ENCODE results near the gene PTGER1. TPM values are rescaled to one million over a fixed set of nuclear protein-coding genes. Genes with fewer than 3 reads are reported as not detected.

PTGER1 gene
- total and polyA plus RNA-seq, 2 of the 13 experiments (the other 11 are each of a cell fraction or from before 2014, with no cell fraction given): 0.13 TPM; not detected in 1

DNA sequence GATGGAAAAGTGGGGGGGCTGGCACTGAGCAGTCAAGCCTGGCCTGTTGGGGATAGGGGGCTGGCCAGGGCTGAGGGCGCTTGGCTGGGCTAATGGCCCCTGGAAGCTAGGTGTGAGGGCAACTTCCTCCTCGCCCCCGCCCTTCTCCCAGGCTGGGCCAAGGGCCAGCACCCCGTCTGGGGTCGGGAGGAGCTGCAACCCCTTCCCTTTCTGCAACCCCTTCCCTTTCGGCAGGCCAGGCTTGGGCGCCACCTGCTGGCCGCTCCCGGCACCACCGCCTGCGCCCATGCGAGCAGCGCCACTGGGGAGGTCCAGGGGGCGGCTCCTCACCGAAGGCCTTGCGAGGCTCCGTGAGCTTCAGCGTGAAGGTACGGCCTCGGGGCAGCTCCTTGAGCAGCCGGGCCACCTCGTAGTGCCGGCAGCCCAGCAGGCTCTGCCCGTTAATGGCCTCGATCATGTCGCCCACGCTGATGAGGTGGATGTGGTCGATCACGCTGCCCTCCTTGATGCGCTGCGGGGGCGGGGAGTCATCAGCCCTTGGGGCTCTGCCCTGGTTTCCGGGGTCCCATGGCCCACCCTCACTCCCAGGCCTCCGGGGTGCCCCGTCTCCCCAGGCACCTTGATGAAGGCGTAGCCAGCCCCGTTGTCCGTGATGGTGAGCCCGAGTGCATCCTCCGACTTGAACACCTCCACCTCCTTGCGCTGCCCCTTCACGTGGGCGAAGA, 5.0 kb upstream of the PTGER1 start (continued):
- TF ChIP-seq ZMYM3 (CRISPR knock-in tag; IDR thresholded peaks at IDR 0.05) (no peak), RAD21 (CRISPR knock-in tag; IDR thresholded peaks at IDR 0.05) (peak; percentile 33; the same call in 1 of the 2 replicates), MATR3 (CRISPR knock-in tag; IDR thresholded peaks at IDR 0.05) (no peak), ZNF740 (CRISPR knock-in tag; IDR thresholded peaks at IDR 0.05) (no peak), SP140L (CRISPR knock-in tag; IDR thresholded peaks at IDR 0.05; ENCODE audit: borderline replicate concordance) (no peak), POLR2AphosphoS5 (IDR thresholded peaks at IDR 0.05; ENCODE audit: low read depth, low read length) (no peak), TGIF2 (CRISPR knock-in tag; IDR thresholded peaks at IDR 0.05) (no peak), ZFY (CRISPR knock-in tag; IDR thresholded peaks at IDR 0.05) (no peak), CC2D1A (CRISPR knock-in tag; IDR thresholded peaks at IDR 0.05) (no peak), ATAD3A (CRISPR knock-in tag; IDR thresholded peaks at IDR 0.05) (no peak), PITX1 (CRISPR knock-in tag; IDR thresholded peaks at IDR 0.05) (no peak), SOX5 (CRISPR knock-in tag; IDR thresholded peaks at IDR 0.05; ENCODE audit: borderline replicate concordance) (no peak), GABPB1 (CRISPR knock-in tag; IDR thresholded peaks at IDR 0.05) (peak; percentile 42; the same call in 1 of the 2 replicates), ZNF629 (CRISPR knock-in tag; conservative IDR thresholded peaks at IDR 0.05) (no peak), EEA1 (CRISPR knock-in tag; IDR thresholded peaks at IDR 0.05; ENCODE audit: borderline replicate concordance) (no peak), KMT2B (CRISPR knock-in tag; IDR thresholded peaks at IDR 0.05) (no peak)
- TF ChIP-seq, protein P1, sequence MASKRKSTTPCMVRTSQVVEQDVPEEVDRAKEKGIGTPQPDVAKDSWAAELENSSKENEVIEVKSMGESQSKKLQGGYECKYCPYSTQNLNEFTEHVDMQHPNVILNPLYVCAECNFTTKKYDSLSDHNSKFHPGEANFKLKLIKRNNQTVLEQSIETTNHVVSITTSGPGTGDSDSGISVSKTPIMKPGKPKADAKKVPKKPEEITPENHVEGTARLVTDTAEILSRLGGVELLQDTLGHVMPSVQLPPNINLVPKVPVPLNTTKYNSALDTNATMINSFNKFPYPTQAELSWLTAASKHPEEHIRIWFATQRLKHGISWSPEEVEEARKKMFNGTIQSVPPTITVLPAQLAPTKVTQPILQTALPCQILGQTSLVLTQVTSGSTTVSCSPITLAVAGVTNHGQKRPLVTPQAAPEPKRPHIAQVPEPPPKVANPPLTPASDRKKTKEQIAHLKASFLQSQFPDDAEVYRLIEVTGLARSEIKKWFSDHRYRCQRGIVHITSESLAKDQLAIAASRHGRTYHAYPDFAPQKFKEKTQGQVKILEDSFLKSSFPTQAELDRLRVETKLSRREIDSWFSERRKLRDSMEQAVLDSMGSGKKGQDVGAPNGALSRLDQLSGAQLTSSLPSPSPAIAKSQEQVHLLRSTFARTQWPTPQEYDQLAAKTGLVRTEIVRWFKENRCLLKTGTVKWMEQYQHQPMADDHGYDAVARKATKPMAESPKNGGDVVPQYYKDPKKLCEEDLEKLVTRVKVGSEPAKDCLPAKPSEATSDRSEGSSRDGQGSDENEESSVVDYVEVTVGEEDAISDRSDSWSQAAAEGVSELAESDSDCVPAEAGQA (IDR thresholded peaks at IDR 0.05; ENCODE audit: low read depth): no peak
- TF ChIP-seq, protein P1 (CRISPR knock-in tag; IDR thresholded peaks at IDR 0.05; ENCODE audit: borderline replicate concordance): no peak
- TF ChIP-seq, protein P2, sequence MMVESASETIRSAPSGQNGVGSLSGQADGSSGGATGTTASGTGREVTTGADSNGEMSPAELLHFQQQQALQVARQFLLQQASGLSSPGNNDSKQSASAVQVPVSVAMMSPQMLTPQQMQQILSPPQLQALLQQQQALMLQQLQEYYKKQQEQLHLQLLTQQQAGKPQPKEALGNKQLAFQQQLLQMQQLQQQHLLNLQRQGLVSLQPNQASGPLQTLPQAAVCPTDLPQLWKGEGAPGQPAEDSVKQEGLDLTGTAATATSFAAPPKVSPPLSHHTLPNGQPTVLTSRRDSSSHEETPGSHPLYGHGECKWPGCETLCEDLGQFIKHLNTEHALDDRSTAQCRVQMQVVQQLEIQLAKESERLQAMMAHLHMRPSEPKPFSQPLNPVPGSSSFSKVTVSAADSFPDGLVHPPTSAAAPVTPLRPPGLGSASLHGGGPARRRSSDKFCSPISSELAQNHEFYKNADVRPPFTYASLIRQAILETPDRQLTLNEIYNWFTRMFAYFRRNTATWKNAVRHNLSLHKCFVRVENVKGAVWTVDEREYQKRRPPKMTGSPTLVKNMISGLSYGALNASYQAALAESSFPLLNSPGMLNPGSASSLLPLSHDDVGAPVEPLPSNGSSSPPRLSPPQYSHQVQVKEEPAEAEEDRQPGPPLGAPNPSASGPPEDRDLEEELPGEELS (CRISPR knock-in tag; IDR thresholded peaks at IDR 0.05): no peak
- TF ChIP-seq, protein P3, sequence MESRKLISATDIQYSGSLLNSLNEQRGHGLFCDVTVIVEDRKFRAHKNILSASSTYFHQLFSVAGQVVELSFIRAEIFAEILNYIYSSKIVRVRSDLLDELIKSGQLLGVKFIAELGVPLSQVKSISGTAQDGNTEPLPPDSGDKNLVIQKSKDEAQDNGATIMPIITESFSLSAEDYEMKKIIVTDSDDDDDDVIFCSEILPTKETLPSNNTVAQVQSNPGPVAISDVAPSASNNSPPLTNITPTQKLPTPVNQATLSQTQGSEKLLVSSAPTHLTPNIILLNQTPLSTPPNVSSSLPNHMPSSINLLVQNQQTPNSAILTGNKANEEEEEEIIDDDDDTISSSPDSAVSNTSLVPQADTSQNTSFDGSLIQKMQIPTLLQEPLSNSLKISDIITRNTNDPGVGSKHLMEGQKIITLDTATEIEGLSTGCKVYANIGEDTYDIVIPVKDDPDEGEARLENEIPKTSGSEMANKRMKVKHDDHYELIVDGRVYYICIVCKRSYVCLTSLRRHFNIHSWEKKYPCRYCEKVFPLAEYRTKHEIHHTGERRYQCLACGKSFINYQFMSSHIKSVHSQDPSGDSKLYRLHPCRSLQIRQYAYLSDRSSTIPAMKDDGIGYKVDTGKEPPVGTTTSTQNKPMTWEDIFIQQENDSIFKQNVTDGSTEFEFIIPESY (CRISPR knock-in tag; IDR thresholded peaks at IDR 0.05): peak; percentile 99
